ENCODE measurements around the gene TBX3.

The TBX3 gene

DNA sequence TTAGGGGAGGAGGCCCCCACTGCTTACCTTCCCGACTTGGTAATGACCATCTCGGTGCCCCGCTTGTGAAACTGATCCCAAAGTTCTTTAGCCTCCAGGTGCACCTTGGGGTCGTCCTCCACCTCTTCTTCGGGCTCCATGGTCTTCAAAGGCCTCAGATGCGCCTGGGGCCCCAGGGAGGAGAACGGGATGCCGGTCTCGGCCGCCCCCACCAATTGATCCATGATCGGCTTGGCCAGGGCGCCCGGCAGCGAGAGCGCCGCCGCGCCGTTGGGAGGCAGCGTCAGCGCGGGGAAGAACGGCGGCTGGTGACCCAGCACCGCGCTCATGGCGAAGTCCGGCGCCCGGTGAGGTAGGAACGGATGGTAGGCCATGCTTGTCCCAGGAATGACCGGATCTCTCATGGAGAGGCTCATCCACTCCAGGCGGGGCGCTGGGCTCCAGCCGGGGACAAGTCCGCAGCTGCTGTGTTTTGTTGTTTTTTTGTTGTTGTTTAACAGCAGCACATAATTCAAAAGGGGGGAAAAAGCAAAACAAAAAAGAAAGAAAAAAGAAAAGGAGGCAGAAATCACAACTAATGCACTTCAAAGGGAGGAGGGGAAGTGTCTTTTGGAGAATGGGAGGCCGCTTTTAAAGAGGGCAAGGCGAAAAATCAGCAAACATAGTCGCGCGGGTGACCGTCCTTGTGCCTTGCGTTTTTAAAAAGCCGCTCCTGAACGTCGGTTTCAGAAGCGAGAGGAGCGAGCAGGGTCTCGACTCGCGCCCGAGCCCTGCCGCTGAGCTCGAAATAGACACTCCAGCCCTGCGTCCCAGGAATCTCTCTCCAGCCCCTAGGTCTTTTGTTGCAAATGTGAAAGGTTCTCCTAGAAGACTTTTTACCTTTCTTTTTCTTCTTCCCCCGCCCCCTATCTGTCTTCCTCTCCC lies 928 bp downstream of the TBX3 start:
- DNase-seq, result no peak

DNA sequence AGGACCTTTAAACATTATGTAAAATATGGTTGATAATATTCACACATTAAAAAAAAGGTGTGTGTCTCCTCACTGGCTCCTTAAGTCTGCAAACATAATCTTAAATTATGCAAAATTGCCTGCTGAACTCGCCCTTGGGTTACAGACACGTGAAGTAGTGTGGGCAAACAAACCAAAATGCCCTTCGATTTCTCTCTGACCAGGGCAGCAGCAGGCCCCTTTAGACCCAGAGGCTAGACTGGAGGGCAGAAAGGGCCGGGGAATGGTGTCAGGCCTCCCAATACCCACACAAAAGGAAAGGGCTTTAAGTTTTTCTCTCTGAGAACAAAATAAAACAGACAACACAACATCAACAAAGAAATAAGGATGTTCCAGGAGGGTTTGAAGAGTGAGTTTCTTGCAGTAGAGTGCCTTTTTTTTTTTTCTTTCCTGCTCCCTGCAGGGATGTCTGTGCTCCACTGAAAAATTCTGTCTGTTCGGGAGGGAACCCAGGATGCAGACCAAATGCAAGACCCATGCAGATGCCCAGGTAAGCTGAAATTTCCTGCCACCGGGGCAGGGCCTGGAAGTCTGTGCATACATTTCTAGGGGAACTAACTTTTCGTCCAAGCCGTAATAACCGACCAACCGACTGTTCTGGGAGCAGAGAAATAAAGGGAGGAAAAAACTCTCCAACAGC lies 1.7 kb downstream of the TBX3 start:
- DNase-seq, result no peak

DNA sequence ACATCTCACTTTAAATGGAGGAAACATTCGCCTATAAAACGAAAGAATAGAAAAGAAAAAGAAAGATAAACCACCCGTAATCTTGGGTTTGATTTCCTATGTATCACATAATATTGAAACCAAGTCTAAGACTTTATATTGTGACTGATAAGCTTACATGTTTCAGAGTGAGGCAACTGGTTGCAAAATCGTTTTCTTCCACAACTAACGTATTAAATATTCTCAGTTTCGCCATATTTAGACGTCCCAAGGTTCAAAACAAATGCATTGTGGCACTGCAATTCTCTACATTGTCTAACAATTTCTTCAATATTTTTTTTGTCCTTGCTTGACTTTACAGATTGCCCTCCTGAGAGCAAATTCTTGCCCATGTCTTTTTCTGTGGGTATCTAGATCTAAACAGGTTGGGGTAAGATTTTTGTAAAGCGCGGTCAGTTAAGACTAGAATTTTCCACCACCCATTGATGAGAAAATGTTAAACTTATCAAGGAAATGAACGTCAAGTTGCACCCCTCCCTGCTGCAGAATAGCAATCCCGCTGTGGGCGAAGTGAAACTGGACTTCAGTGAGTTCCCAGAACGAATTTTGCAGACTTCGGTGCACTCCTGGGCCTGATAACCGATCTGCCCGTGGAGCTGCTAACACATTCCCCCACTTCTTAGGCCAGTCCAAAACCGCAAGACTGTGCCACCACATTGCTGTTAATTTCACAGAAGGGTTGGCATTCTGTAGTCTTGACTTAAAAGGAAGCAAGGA lies 2.7 kb downstream of the TBX3 start:
- DNase-seq, result no peak

DNA sequence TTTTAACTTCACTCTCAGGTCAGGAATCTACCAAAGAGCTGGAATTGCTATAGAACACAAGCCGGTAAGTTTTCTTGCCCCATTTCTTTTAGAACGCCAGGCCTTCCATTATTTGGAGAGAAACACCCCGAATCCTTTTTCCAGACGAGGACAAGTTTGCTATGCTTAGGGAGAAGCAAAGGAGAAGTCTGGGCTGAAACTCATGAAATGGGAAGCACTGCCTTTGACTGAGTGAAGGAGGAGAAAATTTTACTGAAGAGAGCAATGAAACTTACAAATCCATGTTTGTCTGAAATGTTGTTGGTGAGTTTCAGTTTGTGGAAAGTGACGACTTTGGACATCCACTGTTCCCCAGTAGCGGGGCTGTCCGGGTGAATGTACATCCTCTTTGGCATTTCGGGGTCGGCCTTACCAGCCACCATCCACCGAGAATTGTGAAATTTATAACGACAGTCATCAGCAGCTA lies 3.3 kb downstream of the TBX3 start:
- no peak for DNase-seq

DNA sequence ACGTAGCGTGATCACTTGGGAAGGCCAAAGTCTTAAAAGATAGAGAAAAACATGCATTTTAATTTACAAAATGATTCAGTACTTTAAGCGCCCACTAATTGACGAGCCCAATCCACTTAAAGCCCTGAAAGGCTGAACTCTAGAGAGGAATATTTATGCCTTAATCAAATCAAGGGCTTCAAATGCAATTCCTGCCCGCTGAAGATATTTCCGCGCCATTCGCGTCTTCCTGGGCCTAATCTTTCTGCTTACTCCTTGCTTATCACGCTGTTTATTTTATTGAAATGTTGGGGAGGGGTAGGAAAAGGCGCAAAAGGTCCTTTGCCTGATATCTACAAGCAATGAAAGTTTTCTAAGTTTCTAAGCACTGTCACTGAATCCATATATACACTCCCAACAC lies 4.0 kb downstream of the TBX3 start:
- DNase-seq, result no peak

DNA sequence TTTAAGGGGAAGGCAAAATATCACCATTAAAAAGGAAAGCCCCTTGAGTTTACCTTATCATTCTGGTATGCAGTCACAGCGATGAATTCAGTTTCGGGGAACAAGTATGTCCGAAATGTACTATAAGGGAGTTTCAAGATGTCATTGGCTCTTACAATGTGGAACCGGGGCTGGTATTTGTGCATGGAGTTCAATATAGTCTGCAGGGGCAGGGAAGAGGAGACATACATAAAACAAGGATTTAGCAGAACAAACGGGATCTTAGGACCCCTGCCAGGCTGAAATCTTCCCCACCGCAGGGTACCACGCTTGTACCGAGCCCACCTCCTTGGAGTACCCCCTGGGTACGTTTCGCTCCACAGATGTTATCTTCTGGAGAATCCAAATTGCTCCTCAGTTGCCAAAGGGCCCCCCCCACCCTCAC lies 4.5 kb downstream of the TBX3 start:
- no peak for DNase-seq

DNA sequence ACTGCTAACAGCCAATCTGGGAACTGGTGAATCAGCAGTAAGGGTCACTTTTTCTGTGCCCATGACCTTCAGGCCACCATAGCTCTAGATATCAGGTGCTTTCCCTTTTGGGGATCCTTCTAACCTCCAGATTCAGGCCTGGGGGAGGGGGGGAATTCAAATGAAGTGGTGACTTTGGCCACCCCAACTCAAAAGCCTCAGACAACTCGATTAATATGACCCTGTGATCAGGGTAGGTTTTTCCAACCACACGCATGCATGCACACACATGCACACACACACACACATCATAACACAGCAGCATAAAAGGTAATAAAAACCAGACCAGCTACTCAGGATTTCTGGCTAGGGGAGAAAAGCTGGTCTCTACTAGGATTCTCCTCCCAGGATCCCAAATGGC lies 5.3 kb downstream of the TBX3 start:
- no peak for DNase-seq

DNA sequence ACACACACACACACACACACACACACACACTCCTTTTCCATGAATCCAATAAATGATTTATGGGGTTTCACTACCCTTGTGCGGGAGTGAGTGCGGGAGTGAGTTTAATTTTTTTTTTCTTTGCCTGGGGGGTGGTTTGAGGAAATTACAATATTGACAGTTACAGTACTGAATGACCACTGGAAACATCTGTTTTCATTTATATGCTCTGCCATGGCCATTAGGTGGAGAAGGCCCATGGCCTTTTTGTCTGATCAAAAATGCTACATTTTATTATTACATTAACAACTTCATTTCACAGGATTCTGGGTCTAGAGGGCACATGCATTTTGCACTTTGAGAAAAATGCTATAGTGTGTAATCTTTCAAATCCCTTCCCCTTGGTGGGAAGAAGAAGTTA lies 5.9 kb downstream of the TBX3 start:
- DNase-seq, result no peak

DNA sequence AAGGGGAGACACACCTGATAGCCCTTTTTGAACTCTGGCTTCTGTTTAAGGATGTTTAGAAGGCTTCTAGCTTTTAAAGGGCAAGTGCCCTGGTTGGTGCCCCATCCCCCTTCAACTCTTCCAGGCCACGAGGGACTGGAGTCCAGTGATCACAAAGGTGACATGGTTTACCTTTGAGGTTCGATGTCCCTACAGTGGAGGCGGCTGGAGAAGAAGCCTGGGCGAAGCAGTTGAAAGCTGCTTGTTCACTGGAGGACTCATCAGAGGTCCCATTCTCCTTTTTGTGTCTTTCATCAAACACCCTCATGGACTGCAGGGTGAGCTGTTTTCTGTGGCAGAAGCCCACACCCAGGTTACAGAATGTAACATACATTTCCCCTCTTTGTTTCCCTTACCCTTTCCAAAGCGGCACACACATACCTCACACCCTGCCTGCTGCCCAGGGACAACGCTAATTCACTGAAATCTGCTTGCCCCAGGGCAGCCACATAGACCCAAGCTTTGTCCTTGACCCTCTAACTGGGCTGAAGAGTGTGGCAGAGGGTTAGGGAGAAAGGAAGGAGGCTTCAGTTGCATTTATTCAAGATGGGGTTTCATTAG lies 7.7 kb downstream of the TBX3 start:
- DNase-seq, result no peak

DNA sequence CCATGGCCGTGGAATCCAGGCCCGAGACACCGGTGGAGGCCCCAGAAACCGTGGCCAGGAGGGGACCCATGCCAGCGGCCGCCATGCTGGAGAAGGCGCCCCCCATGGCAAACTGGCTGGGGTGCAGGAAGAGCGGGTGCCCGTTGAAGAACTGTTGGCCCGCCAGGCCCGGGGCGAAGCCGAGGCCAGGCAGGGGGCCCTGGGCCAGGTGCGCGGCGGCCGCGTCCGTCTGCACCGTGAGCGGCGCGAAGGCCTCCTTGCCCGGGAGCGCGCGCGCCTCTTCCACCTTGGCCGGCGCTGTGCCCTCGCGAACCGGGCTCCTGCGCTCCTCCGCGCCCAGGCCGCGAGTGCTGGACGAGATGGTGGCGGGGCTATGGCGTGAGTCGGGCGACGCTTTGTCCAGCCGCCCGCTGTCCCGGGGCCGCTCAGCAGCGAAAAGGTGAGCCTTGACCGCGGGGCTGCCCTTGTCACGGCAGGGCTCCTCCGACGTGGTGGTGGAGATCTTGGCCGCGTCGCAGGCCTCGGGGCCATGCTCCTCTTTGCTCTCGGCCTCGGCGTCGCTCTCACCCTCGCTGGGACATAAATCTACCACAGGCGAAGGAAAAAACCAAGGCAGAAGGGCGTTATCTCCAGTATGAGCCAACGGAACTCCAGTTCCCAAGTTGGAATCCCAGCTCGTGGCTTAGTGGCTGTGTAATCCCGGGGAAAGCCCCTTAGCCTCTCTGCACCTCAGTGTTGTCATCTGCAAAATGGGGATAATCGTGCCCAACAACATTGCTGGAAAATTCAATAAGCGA lies 9.5 kb downstream of the TBX3 start:
- DNase-seq, result no peak

DNA sequence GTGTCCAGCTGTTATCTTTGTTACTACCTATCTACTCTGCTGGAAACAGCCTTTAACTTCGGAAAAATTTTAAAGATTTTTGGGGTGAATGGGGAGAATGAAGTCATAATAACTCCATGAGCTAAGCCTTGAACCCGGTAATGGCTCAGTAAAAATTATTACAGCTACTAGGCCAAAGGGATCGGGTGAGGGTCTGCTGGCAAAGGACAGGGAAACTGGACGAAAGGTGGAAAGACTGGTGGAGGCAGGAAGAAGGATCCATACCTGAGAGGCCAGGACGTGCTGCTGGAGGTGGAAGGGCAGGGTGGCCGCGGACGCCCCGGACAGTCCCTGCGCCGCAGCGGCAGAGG lies 10.1 kb downstream of the TBX3 start:
- DNase-seq, result no peak

DNA sequence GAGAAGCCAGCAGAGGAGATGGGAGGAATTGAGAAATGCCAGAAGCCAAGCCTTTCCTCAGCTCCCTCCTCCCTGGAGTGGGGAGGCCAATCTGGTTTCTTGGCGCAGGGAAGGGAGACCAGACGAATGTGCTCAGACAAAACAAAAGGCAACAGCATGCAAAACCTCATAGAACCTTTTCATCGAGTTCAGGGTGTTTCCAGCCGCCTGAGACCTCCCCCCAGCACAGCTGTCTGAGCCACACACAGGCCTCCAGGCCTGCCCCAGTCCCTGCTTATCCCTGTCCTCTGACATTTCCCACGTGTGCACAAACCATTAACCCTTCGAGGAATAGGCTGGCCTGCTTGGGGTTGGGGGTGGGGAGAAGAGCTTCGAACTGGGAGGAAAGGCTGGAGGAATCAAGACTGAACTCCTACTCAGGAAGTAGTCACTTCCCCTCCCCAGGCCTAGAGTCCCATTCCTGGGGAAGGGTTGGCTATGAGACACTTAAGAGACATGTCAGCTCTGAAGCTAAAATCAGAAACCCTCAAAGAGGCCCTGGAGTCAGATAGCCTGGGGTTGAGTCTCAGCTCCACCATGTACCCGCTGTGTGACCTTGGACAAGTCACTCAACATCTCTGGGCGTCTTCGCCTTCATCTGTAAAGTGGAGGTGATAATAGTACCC lies 10.7 kb downstream of the TBX3 start:
- no peak for DNase-seq

DNA sequence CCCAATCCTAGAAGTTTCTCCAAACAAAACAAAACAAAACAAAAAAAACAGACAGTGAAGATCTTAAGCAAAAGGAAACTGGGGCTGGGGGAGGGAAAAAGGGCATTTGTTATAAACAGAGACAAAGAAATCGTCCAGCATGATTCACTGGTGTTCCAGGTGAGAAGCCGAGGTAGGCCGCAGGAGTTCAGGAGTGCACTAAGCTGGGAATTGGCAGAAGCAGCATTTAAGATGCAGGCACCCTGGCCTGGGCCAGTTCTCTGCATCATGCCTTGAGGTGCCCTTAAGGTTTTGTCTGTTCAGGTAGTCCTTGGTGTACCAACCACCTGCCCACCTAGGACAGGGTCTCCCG lies 11.2 kb downstream of the TBX3 start:
- no peak for DNase-seq

DNA sequence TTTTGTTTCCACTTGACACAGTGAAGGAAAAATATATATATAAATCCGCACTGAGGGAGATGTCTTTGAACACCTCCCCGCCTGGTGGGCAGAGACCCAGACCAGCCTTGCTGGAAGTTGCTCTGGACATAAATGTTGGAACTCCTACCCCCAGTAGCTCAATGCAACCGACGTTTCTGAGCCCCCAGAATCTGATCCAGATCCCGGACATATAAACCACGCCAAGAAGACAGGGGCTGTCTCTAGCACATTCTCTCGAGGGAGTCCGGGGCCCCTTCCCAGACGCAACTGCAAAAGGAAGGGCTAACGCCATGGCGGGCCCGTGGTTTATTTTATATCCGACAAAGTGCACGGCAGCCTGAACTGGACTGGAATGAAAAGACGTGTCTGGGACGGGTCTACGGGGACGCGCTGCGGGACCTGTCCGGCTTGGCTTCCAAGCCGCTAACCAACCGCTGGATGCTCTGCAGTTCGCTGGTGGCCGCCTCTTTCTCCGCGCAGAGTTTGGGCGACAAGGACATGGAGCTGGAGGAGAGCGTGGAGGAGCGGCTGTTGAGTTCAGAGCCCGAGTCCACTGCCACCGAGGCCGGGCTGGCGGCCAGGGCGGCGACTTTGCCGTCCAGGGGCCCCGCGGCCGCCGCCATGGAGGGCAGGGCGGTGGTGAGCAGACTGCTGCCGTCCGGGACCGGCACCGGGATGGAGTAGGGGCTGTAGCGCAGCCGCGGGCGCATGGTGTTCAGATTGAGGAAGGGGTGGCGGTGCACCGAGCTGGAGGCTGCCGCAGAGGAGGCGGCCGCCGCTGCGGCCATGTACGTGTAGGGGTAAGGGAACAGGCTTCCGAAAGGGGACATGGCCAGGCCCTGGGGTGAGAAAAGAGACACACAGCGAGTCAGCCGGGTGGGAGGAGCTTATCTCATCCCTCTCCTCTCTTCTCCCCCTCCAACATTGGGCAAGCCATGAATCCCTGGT lies 12.2 kb downstream of the TBX3 start:
- no peak for DNase-seq

DNA sequence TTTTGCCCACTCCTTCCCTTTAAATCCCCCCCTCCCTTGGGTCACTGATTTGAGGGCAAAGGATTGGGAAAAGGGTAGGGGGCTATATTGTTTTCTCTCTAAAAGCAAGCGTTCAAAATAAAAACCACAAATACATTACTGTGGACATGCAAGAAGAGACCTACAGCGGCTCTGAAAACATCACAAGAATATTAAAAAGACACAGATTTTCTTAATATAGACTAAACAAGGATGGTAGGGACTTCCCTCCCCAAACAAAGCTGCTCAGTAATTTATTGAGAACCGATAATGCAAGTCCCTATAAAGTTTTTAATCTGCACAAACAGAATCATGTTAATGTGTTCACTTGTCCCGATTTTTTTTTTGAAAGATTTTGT lies 12.9 kb downstream of the TBX3 start:
- DNase-seq, result no peak

DNA sequence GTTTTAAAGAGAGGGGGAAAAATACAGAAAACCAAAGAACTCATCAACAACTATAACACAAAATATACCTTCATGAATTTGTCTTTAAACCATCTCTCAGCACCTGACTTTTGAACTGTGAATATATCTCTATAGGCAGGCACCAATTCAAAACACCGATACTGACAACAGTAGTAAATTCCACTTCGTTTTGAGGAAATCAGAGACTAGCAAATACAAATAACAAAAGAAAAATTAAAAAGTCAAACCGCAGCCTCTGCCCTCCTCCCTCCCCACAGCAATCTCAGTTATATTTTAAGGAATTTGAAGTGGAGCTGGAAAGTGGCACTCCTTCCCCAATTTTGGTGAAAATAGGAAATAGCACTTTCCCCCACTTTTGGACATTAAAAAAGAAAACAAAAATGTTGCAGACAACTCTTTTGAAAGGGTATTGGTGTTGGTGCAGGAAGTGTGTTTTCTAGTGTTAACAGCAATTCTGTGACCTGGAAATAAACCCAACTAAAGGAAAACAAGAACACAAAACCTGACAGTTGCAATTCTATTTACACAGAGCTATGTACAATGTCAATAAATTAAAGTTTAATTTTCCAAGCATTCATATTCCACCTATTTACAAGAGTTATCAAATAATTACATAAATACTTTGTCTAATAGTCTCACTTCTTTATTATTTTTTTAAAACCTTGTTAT lies 13.5 kb downstream of the TBX3 start:
- DNase-seq, result no peak

DNA sequence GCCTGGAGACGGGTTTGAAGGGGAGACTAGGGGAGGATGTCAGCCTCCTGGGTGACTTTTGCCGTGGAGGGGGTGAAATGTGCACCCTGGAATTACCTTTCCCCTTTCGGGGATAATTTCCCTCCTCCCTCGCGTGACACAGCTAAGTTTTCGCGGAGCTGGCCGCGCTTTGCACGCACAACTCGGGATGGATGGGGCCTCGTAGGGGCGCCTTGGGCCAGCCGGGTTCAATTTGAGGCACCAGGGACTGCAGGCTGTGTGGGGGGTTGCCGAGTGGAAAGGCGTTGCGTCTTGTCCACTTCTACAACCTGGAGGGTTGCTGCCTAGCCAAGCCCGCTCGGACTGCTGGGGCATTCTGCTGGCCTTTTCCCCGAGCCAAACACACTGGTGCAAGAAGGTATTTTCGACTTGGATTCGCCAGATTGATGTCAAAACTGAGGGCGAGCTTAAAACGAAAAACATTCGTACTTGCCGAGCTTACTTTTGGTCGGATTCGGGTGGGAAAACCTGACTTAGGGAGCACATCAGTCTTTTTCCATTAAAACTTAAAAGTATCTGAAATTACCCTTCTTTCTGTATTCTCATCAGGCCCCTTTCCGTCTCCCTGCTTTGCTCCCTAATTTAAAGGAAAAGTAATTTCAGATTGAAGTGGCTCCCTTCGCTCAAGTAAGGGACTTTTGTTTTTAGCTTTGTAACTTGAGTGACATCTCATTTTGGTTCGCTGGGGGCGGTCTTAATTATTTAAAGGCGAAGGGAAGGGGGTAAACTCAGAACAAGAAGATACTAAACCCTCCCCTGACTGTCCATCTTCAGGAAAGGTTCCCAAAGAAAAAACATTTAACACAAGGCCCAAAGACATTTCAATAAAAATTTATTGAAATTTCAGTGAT lies 14.3 kb downstream of the TBX3 start:
- no peak for DNase-seq

All from anterior cingulate cortex (tissue), 58 donors.